Measurements from ENCODE around the gene SIAH2.

The SIAH2 gene

GRCh38 chr3:150749255-150749654 lies 13.7 kb downstream of the SIAH2 start:
- in situ Hi-C loops (cut with HindIII; ENCODE audit: low sequenced_read_pairs) = no loop called here

GRCh38 chr3:150748684-150749047 lies 14.3 kb downstream of the SIAH2 start:
- in situ Hi-C loops (cut with HindIII; ENCODE audit: low sequenced_read_pairs) = no loop called here

- in situ Hi-C loops (cut with HindIII; ENCODE audit: low sequenced_read_pairs) = no loop called here
These were observed 14.9 kb downstream of the SIAH2 start for GRCh38 chr3:150747886-150748683.

GRCh38 chr3:150746791-150747590 lies 16.0 kb downstream of the SIAH2 start:
- in situ Hi-C loops (cut with HindIII; ENCODE audit: low sequenced_read_pairs) = no loop called here

GRCh38 chr3:150745832-150746231 lies 17.1 kb downstream of the SIAH2 start:
- in situ Hi-C loops (cut with HindIII; ENCODE audit: low sequenced_read_pairs) = no loop called here

- in situ Hi-C loops (cut with HindIII; ENCODE audit: low sequenced_read_pairs) = no loop called here
These were observed 18.1 kb downstream of the SIAH2 start for GRCh38 chr3:150744919-150745211.

- in situ Hi-C loops (cut with HindIII; ENCODE audit: low sequenced_read_pairs) = no loop called here
These were observed 18.7 kb downstream of the SIAH2 start for GRCh38 chr3:150744041-150744918.

- in situ Hi-C loops (cut with HindIII; ENCODE audit: low sequenced_read_pairs) = no loop called here
These were observed 19.5 kb downstream of the SIAH2 start for GRCh38 chr3:150743508-150743907.

GRCh38 chr3:150742679-150743078 lies 20.3 kb downstream of the SIAH2 start:
- in situ Hi-C loops (cut with HindIII; ENCODE audit: low sequenced_read_pairs) = no loop called here

- in situ Hi-C loops (cut with HindIII; ENCODE audit: low sequenced_read_pairs) = no loop called here
These were observed 20.8 kb downstream of the SIAH2 start for GRCh38 chr3:150742141-150742523.

GRCh38 chr3:150741497-150742140 lies 21.4 kb downstream of the SIAH2 start:
- in situ Hi-C loops (cut with HindIII; ENCODE audit: low sequenced_read_pairs) = no loop called here

GRCh38 chr3:150740733-150741496 lies 22.1 kb downstream of the SIAH2 start:
- in situ Hi-C loops (cut with HindIII; ENCODE audit: low sequenced_read_pairs) = no loop called here

- in situ Hi-C loops (cut with HindIII; ENCODE audit: low sequenced_read_pairs) = no loop called here
These were observed 22.9 kb downstream of the SIAH2 start for GRCh38 chr3:150739877-150740645.

GRCh38 chr3:150739200-150739863 lies 23.6 kb downstream of the SIAH2 start:
- in situ Hi-C loops (cut with HindIII; ENCODE audit: low sequenced_read_pairs) = no loop called here

GRCh38 chr3:150738688-150739087 lies 24.3 kb downstream of the SIAH2 start:
- in situ Hi-C loops (cut with HindIII; ENCODE audit: low sequenced_read_pairs) = no loop called here

- in situ Hi-C loops (cut with HindIII; ENCODE audit: low sequenced_read_pairs) = no loop called here
These were observed 24.9 kb downstream of the SIAH2 start for GRCh38 chr3:150737874-150738679.

- in situ Hi-C loops (cut with HindIII; ENCODE audit: low sequenced_read_pairs) = no loop called here
These were observed 25.8 kb downstream of the SIAH2 start for GRCh38 chr3:150736903-150737832.
